BJ (cell line): ENCODE measurements around the gene PDCD4. TPM values are rescaled to one million over a fixed set of nuclear protein-coding genes. Genes with fewer than 3 reads are reported as not detected.

Experiments used
- CTCF ChIA-PET: fragments of 350-600 bp; formaldehyde crosslinking; extraction: SDS; loops from one replicate; lab custom pipeline; 2021; ENCODE audit warnings: antibody characterized with exemption, inconsistent platforms; lab: Yijun Ruan, JAX
- POLR2A ChIA-PET: fragments of 300-600 bp; sonication (Branson Sonifier 250); formaldehyde crosslinking; extraction: SDS; loops from one replicate; lab custom pipeline; 2021; ENCODE audit warnings: antibody characterized with exemption; lab: Charles Lee
- DNase-seq: peaks from one replicate; pipeline ENCODE4 v3.0.0-alpha.2; 2011; ENCODE audit warnings: low read depth
- H3K27me3 ChIP-seq: 2 replicates; pipeline ENCODE4 v1.6.0; 2011; ENCODE audit warnings: low read length; ENCODE audit not compliant: control insufficient read depth, insufficient read depth
- H3K36me3 ChIP-seq: 2 replicates; pipeline ENCODE4 v1.5.1; 2011; ENCODE audit warnings: low read length; ENCODE audit not compliant: control insufficient read depth, insufficient read depth
- H3K4me3 ChIP-seq: 2 replicates; pipeline ENCODE4 v1.5.1; 2011; ENCODE audit warnings: low read depth, mild to moderate bottlenecking, control low read depth, low read length
- CTCF ChIP-seq: IDR thresholded peaks from 2 replicates; pipeline ENCODE4 v1.5.1; 2011; ENCODE audit warnings: low read depth, mild to moderate bottlenecking, control low read depth, inconsistent platforms, low read length, moderate library complexity; ENCODE audit not compliant: insufficient read depth
- polyA plus RNA-seq: library from polyadenylated mRNA; depleted of rRNA; stranded (reverse); fragments of >200 nt; gene quantifications from 2 replicates; pipeline ENCODE4 v1.2.3, GENCODE V29; 2011

Gene PDCD4
- polyA plus RNA-seq, 1 experiment: 22.0 TPM

DNA sequence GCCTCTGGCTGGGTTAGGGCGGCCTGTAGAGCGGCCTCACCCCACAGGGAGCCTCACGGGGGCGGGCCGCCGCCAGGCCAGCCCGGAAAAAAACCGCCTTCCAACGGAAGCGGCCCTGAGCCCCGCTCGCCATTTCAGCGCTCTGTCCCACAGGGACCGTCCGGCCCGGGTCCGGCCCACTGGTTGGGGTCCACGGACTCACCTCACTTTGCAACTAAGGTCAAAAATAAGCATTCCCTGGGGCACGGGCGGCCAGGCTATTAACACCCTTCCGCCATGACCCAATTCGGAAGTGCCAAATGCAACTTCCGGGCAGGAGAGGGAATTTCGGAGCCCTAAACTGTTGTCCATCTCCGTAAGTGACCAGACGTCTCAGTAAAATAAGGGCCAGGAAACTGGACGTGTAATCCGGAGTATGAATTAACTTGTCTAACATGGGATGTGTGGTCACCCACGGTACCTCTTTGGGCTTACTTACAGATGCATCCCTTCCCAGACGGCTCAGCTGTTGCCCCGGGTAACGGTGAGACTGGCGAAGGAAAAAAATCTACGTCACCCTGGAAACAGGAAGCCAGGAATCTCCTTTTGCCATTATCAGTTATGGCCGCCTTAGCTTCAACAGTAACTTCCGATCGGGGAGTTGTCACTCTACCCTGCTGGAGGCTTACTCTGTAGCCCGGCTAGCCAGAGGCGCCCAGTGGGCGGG, 47.1 kb downstream of the PDCD4 start, which contains the start of gene BBIP1:
TSS of gene BBIP1 (minus strand) at position 538 of the 706 bp plus-strand sequence. CDS start 1,023 bp downstream, outside the sequence.
- H3K27me3 ChIP-seq: no peaks in the 10 kb centered on the region
- peak within 1 kb of the TSS; percentile 77 for H3K4me3 ChIP-seq
- POLR2A ChIA-PET: interaction anchor here (0.6 to 1.0 kb wide), 9 partner anchors 23 to 879 kb away, joined by 3 to 8 read pairs (median 3); no protein-coding TSS in a partner anchor
- CTCF ChIA-PET: interaction anchor here (0.5 to 2.0 kb wide), 7 partner anchors 9 to 608 kb away, joined by 3 to 5 read pairs (median 3); no protein-coding TSS in a partner anchor
- no peaks in the 10 kb centered on the region for H3K36me3 ChIP-seq
- DNase-seq: peak; percentile 100
- no peak for TF ChIP-seq CTCF

GRCh38 chr10:110919349-110919931, 47.7 kb downstream of the PDCD4 start, which contains the start of gene SHOC2:
Gene SHOC2, plus strand, starts transcription at chr10:110919604. Its CDS starts 44,755 bp downstream, at chr10:110964359.
- POLR2A ChIA-PET: interaction anchor here (0.6 to 1.0 kb wide), 6 partner anchors 23 to 880 kb away, joined by 3 to 8 read pairs (median 3); no protein-coding TSS in a partner anchor
- Histone ChIP-seq H3K4me3 (peak within 1 kb of the TSS; percentile 77), H3K27me3 (no peaks in the 10 kb centered on the region), H3K36me3 (no peaks in the 10 kb centered on the region)
- CTCF ChIA-PET: interaction anchor here (0.5 to 2.0 kb wide), 6 partner anchors 10 to 609 kb away, joined by 3 to 5 read pairs (median 4); no protein-coding TSS in a partner anchor
- peak; percentile 41; the same call in 1 of the 2 replicates for TF ChIP-seq CTCF
- no peak for DNase-seq

DNA sequence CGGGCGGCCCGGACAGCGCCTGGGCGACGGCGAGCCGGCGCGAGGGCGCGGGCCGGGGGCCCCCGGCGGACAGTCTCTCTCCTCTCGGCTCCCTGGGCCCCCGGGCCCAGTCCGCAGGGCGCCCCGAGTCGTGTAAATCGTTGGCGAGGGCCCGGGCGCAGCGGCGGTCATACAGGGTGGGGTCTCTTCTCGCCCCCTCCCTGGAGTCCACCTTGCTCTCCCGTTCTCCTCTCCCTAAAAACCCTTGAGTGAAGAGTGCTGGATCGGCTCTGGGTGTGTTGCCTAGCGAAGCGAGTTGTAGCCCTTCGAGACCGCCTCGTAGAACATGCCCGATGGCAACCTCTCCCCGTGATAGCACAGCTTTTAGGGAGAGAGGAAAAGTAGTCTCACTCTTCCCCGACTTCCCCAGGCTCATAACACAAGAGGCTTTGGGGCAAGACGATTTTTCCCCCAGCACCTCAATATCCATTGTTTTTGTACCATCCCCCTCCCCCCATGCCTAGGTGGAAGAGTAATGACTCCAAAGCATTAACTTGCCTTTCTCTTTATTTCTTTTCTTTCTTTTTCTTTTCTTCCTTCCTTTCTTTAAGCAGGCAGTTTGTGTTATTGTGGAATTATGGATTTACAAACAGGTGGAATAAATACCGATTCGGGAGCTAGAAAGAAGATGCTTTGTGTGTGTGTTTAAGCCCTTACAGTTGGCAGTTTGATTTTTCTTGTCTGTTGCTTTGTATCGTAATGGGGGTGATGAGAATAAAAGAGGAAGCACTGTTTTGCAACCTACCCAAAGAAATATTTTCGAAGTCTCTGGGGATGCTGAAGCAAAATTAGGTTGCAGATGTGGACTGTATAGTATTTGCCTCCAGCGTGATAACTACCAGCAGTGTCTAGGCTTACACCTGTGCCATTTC, 48.5 kb downstream of the PDCD4 start:
- POLR2A ChIA-PET: no interaction called here
- no peak for DNase-seq
- CTCF ChIA-PET: interaction anchor here (0.7 to 2.0 kb wide), 3 partner anchors 11 to 783 kb away, joined by 3 to 4 read pairs (median 4); no protein-coding TSS in a partner anchor
- Histone ChIP-seq H3K27me3 (no peaks in the 10 kb centered on the region), H3K36me3 (no peaks in the 10 kb centered on the region), H3K4me3 (peak overlapping the region; percentile 77)
- no peak for TF ChIP-seq CTCF

DNA sequence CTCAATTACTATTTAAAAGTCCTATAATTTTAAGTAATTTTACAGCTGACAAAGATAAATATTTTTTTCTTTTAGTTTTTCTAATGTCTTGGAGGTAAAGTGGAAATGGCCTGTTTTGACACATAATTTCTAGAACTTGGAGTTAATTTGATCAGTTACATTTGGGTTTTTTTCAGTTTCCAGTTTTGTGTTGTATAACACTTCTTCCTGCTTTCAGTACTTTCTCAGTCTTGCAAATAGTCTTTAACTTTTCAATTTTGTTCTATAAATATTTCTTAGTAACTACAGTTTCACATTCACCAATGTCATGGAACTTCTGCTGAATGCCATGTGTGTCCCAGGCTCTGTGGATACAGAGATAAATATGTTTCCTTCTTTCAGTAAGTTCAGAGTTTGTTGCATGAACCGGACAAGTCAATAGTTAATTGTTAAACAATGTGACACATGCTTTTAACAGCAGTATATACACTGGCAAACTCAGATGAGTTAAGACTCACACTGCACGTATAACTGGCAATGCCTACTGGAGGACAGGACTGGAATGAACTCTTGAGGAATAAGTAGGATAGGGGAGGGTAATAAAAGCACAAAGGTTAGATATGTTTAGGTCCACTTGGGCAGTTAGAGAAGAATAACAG, 52.2 kb downstream of the PDCD4 start:
- TF ChIP-seq CTCF: no peak
- DNase-seq: no peak
- no peaks in the 10 kb centered on the region for H3K27me3 ChIP-seq
- H3K36me3 ChIP-seq: no peaks in the 10 kb centered on the region
- no peak overlapping the region for H3K4me3 ChIP-seq
- CTCF ChIA-PET: no interaction called here
- POLR2A ChIA-PET: no interaction called here
